Stimulated activated CD4-positive, alpha-beta T cell treated with anti-CD3 and anti-CD28 coated beads, Interleukin-12 subunit alpha, Interleukin-12 subunit beta, amount 100 ng/mL, for 4 hours (primary cell): Measurements from ENCODE around the gene LPP.

Experiments
- DNase-seq: peaks from one replicate; pipeline ENCODE4 v3.0.0-alpha.2; 2020

The LPP gene

GRCh38 chr3:188533612-188534357, 379.8 kb downstream of the LPP start:
- no peak for DNase-seq

- no peak for DNase-seq
Observed at GRCh38 chr3:188534633-188535032, 380.7 kb downstream of the LPP start.

- DNase-seq = no peak
Observed at GRCh38 chr3:188537606-188538005, 383.6 kb downstream of the LPP start.

GRCh38 chr3:188539037-188539436, 385.1 kb downstream of the LPP start:
- no peak for DNase-seq

GRCh38 chr3:188539631-188540194, 385.8 kb downstream of the LPP start:
- no peak for DNase-seq

- no peak for DNase-seq
Observed at GRCh38 chr3:188542196-188542595, 388.2 kb downstream of the LPP start.

GRCh38 chr3:188544012-188544411, 390.1 kb downstream of the LPP start:
- no peak for DNase-seq

- no peak for DNase-seq
Observed at GRCh38 chr3:188546835-188547670, 393.1 kb downstream of the LPP start.

GRCh38 chr3:188553569-188553968, 399.6 kb downstream of the LPP start:
- DNase-seq = no peak

GRCh38 chr3:188554404-188554803, 400.4 kb downstream of the LPP start:
- DNase-seq = no peak

GRCh38 chr3:188557235-188557634, 403.3 kb downstream of the LPP start:
- no peak for DNase-seq

GRCh38 chr3:188558343-188559071, 404.6 kb downstream of the LPP start:
- DNase-seq = no peak

- DNase-seq = no peak
Observed at GRCh38 chr3:188559072-188559429, 405.1 kb downstream of the LPP start.

GRCh38 chr3:188559856-188560255, 405.9 kb downstream of the LPP start:
- no peak for DNase-seq

GRCh38 chr3:188562144-188562543, 408.2 kb downstream of the LPP start:
- DNase-seq = no peak

GRCh38 chr3:188567478-188568195, 413.7 kb downstream of the LPP start:
- DNase-seq = no peak

- DNase-seq = no peak
Observed at GRCh38 chr3:188568736-188569135, 414.8 kb downstream of the LPP start.

GRCh38 chr3:188571531-188572095, 417.7 kb downstream of the LPP start:
- no peak for DNase-seq

- DNase-seq = no peak
Observed at GRCh38 chr3:188573291-188573940, 419.5 kb downstream of the LPP start.

- DNase-seq = no peak
Observed at GRCh38 chr3:188573956-188574355, 420.0 kb downstream of the LPP start.

- no peak for DNase-seq
Observed at GRCh38 chr3:188574885-188575284, 420.9 kb downstream of the LPP start.

- no peak for DNase-seq
Observed at GRCh38 chr3:188575501-188575900, 421.5 kb downstream of the LPP start.
